ENCODE results near the gene SEC23A.
"Not testable (repeated sequence)": the region's sequence is repeated elsewhere in the genome, so short reads cannot be mapped to it uniquely, and the experiment has no call there.

Gene SEC23A

DNA sequence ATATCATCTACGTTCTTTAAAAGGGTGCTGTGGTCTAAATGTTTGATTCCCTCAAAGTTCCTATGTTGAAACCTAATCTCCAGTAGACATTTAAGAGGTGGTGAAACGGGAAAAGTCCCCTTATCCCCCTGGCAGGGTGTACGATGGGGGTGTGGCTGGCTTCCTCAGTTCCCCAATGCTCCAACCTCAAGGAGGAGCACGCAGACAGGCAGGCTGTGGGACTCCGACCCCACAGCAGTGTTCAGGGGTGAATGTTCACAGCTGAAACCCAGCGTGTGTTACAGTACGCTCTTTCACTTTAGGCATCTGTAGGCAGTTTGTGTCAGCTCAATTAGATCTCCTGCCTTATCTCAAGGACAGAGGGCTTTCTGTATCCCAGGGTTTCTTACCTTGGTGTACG is 73.2 kb downstream of the SEC23A start:
- no peak for DNase-seq (ENCODE audit: low read depth)

DNA sequence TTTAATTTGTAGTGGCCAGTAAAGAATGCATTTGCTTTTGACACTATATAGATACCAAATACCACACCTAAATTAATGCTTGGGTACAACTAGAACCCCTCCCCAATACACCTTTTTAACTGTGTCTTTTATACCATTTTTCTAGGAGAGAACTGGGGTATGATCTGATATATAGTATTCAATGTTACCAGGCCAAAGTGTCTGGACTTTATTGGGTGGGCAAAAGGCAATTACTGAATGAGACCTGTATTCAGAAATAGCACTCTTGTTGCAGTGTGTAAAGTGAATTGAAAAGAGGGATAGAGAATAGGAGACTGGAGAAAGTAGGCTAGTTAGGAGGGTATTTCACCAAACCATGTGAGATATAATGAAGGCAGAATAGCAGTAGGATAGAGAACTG is 74.4 kb downstream of the SEC23A start:
- no peak for DNase-seq (ENCODE audit: low read depth)

DNA sequence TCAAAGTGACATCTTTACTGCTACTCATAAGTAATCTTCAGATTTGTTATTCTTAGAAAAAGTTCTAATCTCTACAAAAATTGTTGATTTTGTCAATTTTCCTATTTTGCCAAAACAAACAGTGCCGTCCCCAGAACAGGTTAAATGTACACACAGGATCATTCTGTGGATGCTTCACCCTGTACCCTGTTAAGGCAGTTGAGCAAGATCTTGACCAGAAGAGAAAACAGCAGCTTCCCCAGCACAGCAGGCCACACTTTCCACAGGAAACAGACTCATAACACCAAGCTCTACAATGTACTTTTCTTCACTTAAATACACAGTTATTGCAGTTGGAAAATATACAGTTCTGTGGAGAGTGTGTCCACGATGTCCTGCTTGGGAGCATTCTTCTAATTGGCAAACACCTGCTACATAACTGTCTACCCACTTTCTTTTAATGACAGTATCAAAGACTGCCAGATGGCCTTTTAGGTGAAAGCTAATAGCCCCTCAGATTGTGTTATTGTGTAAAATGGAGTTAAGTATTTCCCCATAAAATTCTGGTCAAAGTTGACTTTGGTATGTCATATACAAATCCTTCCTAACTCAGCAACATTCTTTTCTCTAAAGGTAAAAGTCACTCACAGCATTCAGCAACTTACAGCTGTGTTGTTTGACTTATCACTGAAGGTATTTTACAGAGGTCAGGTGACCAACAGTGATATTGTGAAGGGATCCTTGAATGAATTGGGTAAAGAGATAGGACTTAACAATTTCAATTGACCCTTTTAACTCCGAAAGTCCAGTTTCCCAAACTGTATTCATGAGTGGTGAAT is 77.0 kb downstream of the SEC23A start:
- no peak for DNase-seq (ENCODE audit: low read depth)

DNA sequence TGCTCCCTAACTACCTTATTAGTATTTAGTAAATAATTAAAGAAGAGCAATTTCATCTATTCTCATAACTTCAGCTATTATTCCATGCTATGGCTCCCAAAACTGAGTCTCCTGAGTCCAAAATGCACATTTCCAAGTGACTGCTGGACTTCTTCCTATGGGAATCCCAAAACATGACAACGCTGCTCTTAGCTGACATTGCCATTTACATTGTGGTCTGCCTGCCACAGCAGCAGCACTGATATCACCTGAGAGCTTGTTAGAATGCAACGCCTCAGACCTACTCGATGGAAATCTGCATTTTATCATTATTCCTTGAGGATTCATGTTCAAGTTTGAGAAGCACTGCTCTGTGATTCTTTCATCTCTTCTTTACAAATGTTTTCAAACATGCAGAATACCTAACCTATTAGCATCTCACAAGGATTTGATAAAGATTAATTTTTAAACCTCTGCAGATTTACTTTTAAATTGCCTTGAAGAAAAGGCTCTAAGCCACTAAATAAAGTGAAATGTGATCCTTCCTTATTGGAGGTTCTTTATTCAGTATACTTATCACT is 77.7 kb downstream of the SEC23A start:
- no peak for DNase-seq (ENCODE audit: low read depth)

DNA sequence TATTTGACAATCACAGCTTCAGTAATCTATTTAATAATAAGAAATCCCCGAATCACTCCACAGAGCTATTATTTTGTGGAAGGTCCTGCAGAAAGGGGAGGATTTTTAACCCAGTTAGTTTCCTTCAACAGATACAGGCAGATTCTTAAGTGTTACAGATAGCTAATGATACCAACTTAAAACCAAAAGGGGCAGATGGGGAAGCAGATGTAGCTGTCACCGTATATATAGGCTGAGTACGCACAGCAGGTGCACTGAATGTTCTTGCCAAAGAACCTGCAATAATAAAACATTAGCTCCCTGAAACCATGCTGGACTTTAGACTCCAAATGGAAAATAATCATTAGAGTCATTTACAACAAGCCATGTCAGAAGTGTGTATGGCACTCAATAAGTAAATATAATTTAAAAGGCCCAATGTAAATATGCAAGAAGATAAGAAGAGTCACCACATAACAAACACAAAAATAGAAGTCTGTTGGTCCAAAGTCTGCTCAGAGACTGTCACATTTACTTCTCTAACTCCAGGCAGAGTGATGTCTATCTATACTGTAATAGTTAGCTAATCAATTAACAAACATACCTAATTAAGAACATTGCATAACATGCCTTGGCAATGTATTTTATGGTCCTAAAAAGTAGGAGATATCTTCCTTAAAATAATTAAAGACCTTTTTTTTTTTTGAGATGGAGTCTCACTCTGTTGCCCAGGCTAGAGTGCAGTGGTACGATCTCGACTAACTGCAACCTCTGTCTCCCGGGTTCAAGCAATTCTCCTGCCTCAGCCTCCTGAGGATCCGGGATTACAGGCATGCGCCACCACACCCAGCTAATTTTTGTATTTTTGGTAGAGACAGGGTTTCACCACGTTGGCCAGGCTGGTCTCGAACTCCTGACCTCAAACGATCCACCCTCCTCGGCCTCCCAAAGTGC is 78.8 kb downstream of the SEC23A start:
- DNase-seq (ENCODE audit: low read depth) = no peak

DNA sequence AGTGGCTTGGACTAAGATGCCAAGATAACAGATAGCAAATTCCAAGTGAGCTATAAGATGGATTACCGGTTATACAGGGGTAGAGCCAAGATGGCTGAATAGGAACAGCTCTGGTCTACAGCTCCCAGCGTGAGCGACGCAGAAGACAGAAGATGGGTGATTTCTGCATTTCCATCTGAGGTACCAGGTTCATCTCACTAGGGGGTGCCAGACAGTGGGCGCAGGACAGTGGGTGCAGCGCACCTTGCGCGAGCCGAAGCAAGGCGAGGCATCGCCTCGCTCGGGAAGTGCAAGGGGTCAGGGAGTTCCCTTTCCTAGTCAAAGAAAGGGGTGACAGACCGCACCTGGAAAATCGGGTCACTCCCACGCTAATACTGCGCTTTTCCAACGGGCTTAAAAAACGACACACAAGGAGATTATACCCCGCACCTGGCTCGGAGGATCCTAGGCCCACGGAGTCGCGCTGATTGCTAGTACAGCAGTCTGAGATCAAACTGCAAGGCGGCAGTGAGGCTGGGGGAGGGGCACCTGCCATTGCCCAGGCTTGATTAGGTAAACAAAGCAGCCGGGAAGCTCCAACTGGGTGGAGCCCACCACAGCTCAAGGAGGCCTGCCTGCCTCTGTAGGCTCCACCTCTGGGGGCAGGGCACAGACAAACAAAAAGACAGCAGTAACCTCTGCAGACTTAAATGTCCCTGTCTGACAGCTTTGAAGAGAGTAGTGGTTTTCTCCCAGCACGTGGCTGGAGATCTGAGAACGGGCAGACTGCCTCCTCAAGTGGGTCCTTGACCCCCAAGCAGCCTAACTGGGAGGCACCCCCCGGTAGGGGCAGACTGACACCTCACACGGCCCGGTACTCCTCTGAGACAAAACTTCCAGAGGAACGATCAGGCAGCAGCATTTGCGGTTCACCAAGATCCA is 85.7 kb downstream of the SEC23A start:
- DNase-seq (ENCODE audit: low read depth) = not testable (repeated sequence)

DNA sequence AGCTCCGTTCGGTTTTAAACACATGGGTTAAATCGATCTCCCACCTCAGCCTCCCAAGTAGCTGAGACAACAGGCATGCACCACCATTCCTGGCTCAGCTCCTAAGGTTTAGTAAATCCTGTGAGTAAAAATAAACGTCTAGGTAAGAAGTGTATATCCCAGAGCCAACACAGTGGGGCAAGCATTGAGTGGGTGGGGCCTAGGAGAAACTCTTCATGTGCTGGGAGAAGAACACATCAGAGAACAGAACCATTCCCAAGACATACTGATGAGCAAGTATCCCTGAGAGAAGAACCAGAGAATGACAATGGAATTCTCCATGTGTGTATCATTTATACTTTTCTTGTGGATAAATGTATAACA is 86.3 kb downstream of the SEC23A start:
- DNase-seq (ENCODE audit: low read depth) = no peak

DNA sequence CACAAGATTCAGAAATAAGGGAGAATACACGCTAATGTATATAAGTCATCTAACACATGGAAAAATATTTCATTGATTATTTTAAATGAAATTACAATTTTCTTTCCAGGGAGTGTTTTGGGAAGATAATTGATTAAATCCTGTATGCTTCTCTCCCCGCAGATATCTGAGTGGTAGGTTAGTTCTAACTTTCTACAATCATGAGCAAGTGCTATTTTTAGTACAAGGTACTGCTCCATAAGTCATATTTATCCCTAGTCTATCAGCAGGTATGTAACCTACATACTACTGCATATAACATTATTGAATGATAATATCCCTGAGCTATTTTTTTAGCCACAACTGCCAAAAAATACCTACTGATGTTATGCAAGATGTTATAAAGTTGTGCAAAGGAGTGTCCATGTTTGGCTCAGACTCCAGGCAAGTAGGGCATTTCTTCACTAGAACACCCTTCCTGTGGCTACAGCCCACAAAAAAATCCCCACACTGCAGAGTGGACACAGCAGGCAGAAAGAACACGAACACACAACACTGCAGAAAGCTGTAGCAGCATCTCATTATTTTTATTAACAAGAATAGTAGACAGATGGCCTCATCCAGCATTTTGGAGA is 87.0 kb downstream of the SEC23A start:
- DNase-seq (ENCODE audit: low read depth) = no peak

DNA sequence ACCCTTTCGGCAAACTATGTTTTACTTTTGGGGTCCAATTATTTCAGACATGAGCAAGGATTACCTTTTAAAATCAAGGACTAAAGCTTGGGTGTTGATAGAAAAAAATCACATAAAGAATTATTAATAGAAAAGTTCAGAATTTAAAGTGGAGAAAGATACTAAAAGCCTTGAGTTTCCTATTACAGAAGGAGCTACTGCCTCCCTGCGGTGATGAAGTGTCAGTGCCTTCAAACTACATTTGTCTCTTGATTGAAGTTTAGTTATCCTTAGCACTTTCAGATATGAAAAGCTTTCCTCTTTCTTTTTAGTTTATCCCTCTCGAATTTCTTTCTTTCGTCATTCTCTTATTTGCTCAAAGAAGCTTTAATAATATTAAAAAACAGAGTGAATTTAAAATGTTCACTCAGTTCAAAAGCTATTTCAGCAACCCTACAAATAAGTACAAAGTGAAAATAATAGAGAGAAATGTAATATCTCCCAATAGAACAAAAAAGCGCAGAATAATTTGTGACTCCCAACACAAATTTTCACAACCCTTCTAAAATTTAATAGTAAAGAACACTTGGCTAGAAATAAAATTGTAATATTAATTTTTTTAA is 87.6 kb downstream of the SEC23A start:
- DNase-seq (ENCODE audit: low read depth) = peak; percentile 63

DNA sequence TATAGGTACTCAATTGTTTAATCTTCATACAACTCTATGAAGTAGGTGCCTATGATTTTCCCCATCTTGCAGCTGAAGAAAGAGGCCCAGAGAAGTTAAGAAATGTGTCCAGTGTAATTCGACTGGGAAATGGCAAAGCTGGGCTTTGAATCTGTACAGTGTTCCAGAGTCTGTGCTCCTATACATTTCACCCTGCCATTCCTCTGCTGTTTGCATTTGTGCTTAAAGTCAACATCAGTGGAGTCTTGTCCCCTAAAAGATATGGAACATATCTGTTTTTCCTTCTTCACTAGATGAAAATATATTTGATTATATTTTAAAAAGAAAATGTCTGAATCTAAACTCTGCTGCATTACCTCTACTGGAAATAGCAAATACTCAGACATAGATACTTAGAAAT is 88.6 kb downstream of the SEC23A start:
- DNase-seq (ENCODE audit: low read depth) = no peak

DNA sequence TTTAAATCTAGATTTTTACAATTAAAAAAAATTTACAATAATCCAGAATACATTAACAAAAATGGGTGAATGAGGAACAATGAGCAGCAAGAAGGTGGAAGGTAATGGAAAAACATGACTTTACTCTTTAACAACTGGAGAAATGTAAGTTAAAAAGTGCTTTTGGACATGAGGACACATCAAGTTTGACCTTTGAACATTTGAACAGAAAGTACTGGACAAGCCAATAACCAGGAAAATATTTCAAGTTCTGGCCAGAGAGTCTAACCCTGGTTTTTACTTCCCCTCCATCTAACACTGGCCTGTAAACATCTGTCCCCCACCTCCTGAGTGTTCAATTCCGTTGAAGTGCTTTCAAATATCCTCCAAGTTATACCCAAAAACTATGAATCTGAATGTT is 94.1 kb downstream of the SEC23A start:
- not testable (repeated sequence) for DNase-seq (ENCODE audit: low read depth)

DNA sequence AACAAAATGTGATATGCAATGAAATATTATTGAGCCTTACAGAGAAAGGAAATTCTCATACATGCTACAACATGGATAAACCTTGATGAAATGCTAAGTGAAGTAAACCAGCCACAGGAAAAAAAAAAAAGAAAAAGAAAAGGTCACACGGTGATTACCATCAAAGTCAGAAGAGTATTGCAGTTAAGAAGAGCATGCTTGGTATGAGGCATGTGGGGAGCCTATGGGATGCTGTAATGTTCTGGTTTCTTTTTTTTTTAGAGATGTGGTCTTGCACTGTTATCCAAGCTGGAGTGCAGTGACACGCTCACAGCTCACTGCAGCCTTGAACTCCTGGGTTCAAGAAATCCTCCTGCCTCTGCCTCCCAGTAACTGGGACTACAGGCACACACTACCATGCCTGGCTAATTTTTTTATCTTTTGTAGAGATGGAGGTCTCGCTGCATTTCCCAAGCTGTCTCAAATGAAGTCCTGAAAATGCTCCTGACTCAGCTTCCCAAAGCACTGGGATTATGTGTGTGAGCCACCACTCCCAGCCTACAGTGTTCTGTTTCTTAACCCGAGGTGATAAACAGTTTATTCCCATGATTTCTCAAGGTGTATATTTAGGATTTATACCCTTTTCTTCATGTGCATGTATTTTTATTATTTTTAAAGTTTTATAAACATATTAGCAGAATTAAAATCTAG is 96.2 kb downstream of the SEC23A start:
- DNase-seq (ENCODE audit: low read depth) = no peak

DNA sequence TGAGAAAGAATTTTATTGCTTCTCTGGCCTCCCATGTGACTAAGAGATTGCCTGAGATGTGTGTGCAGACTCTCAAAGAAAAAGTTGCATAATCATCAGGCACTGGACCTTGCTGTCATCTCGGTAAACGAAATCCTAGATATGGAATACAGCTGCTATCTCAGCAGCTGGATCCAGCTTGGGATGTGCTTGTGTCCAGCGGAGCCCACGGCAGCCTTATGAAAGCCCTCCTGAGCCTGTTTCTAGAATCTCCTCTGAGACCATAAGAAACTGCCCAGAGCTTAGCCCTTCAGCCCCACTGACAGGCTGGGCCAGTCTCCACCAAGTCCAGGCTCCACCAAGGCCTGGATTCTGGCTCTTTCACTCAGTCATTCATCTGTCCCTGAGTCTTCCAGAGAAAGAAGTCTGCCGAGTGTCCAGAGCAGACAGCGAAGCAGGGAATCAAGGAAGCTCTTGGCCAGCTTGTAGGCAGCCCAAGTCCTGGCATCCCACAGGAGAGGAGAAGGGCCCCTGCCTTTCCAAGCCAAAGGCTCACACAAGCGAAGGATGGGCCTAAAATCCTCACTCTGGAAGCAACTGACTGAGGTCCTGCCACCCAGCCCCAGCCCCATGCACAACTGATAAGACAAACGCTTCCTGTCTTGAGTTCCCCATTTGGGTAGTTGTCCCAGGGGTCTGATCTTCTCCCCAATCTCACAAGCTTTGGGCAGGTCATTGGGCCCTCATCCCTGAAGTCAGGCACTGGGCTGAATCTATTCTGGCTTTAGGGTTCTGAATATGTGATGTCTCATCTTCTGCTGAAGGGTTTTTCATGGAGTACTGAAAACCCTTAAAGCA is 97.8 kb downstream of the SEC23A start:
- DNase-seq (ENCODE audit: low read depth) = no peak

DNA sequence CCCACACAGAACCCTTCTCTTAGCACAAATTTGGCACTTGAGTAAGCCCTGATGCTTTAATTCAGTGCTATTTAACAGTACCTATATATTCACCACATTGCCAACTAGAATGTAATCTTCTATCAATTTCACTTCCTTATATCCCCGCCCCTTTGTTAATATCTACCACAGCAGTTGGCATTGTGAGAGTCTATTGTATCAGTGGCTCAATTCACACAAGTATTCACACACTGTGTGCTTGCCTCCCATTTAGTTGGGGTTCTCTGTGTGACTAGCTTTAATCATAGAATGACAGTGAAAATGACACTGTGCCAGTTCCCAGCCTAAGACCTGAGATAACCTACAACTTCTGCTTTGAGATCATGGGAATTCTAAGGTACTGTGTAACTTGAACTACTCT is 103.1 kb downstream of the SEC23A start:
- no peak for DNase-seq (ENCODE audit: low read depth)

DNA sequence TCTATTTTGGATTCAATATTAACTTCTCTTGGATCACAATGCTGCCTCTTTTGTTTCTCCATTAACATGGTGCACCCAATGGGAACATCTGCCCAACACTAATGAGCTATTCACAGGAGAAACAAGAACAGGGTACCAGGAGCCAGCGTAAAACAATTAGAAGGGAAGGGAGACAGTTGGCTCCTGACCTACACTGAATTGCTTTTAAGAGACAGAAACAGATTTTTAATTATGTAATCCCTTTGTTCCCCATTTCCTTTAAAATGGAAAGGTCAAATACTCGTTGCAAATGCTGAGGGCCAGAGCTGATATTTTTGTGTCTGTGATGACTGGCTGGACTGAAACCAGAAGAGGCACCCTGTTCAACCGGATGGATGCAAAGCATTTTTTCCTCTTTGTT is 108.3 kb downstream of the SEC23A start:
- DNase-seq (ENCODE audit: low read depth) = no peak

DNA sequence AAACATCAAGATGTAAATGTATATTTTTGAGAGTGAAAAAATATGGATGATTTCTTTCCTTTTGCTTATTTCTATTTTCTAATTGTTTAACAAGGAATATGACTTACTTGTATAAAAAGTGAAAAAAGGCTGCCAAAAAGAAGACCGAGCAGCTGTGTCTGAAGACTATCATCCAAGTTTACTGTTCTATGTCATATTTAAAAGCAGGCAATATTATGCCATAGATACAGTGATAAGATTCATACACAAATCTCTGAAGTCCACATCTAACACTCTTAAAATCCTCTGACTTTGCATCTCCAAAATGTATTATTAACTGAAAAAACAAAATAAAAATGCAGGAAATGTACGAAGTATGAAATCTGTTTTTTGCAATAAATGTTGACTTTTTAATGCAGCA is 109.1 kb downstream of the SEC23A start:
- no peak for DNase-seq (ENCODE audit: low read depth)

DNA sequence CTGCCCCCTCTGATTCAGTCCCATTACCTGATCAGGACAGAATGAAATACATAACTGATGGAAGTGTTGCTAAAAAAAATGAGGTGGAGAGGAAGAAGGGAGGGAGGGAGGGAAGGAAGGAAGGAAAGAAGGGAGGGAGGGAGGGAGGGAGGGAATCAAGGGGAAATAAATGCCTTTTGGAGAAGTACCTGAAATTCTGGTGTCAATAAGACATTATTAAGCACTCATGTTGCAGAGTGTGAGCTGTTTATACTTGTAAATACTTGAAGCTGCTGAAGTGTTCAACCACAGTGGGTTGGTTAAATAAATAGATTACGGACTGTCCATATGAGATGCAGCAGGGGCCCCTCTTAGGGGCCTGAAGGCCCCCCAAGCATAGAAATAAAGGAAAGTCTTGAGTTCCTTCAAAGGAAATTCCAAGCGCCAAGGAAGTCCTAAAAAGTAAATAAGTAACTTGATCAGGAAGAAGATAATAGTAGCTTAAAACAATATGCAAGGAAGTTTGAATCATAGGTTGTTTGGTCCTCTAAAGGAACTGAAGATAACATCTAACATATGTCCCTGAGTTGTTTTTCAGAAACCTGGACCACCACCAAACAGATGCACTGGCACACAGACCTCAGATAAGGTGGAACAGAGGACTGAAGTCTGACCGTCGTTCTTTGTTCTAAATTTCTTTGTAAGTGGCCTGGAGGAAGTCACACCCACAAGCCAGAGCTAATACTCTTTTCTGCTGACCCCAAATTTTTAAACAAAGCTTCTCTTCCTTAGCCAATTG is 110.8 kb downstream of the SEC23A start:
- DNase-seq (ENCODE audit: low read depth) = no peak

DNA sequence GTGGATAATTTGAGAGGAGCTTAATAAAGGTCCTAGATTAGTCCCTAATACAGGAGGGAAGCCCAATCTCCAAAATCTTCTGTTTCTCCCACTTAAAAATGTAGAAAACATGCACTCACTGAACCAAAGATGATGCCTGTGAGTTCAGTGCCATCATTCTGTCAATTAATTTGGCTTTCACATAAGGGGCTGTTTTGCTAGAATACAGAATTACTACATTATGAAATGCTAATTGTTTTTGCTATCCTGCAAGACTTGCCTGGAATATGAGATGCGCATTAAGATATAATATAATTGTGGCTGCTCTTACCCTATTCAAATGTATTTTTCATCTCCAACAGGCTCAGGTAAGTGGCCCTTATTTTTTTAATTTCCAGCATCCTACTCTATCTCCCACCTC is 111.7 kb downstream of the SEC23A start:
- DNase-seq (ENCODE audit: low read depth) = no peak

Data from ELR (cell line).